GM23338 (cell line): ENCODE data around the gene HS6ST1.

Experiments used
- CTCF ChIP-seq, 2 experiments: fragments of 200-600 bp in 1 of 2; sonication (generic) in 1 of 2; conservative IDR thresholded peaks; 2 replicates each; pipeline versions ENCODE4 v1.5.1 to v1.6.1; 2016 to 2017; ENCODE audit warnings: antibody characterized with exemption in 2 of 2, low read depth in 2 of 2, mild to moderate bottlenecking in 2 of 2, moderate library complexity in 1 of 2
- EZH2 ChIP-seq: fragments of 200-600 bp; sonication (generic); IDR thresholded peaks from one replicate; pipeline ENCODE4 v1.8.0; 2017; ENCODE audit warnings: antibody characterized with exemption, mild to moderate bottlenecking, low read depth; ENCODE audit not compliant: unreplicated experiment
- ZNF331 ChIP-seq: fragments of 250-450 bp; sonication (Bioruptor Pico); IDR thresholded peaks from 2 replicates; pipeline ENCODE4 v1.5.0; 2020; ENCODE audit warnings: low read depth, mild to moderate bottlenecking, moderate library complexity

DNA sequence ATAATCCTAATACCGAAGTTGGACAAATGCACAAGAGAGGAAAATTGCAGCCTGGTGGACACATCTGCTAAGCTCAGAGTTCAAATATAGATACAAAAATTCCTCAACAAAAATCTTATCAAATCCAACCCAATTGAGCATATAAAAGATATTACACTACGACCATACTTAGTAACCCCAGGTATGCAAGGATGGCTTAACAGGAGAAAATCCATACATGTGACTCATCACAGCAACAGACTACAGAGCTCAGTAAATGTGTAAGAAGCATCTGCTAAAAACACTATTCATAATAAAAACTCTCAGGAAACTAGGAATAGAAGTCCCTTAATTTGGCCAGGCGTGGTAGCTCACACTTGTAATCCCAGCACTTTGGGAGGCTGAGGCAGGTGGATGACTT, 28.3 kb downstream of the HS6ST1 start:
- TF ChIP-seq EZH2 (no peak), CTCF (conservative IDR thresholded peaks at IDR 0.05; ENCODE audit: low read depth in 2 of 2) (no peak), ZNF331 (CRISPR knock-in tag) (no peak)
